ENCODE data around the gene KIR3DL3.
"Not testable (repeated sequence)": the region's sequence is repeated elsewhere in the genome, so short reads cannot be mapped to it uniquely, and the experiment has no call there.

Gene KIR3DL3

GRCh38 chr19:54724142-54724541 is at the start of gene KIR3DL3:
TSS of gene KIR3DL3 (plus strand) at chr19:54724442. CDS start at chr19:54724497, 55 bp downstream.
- no peak for DNase-seq

GRCh38 chr19:54676210-54676834 is 47.9 kb upstream of the KIR3DL3 start:
- DNase-seq, result peak; percentile 28

- no peak for DNase-seq
These were observed 47.0 kb upstream of the KIR3DL3 start for GRCh38 chr19:54677217-54677616.

- not testable (repeated sequence) for DNase-seq
These were observed 42.6 kb upstream of the KIR3DL3 start for GRCh38 chr19:54681596-54681995.

- DNase-seq, result no peak
These were observed 41.9 kb upstream of the KIR3DL3 start for GRCh38 chr19:54682306-54682856.

- no peak for DNase-seq
These were observed 39.7 kb upstream of the KIR3DL3 start for GRCh38 chr19:54684527-54684926.

GRCh38 chr19:54691582-54692297 is 32.5 kb upstream of the KIR3DL3 start:
- DNase-seq, result no peak

GRCh38 chr19:54692298-54692615 is 32.0 kb upstream of the KIR3DL3 start:
- no peak for DNase-seq

GRCh38 chr19:54694648-54695047 is 29.6 kb upstream of the KIR3DL3 start:
- DNase-seq, result no peak

- no peak for DNase-seq
These were observed 28.1 kb upstream of the KIR3DL3 start for GRCh38 chr19:54696117-54696548.

- no peak for DNase-seq
These were observed 27.5 kb upstream of the KIR3DL3 start for GRCh38 chr19:54696766-54697165.

- not testable (repeated sequence) for DNase-seq
These were observed 26.5 kb upstream of the KIR3DL3 start for GRCh38 chr19:54697716-54698115.

GRCh38 chr19:54704928-54705327 is 19.3 kb upstream of the KIR3DL3 start:
- DNase-seq, result no peak

- DNase-seq, result no peak
These were observed 16.3 kb upstream of the KIR3DL3 start for GRCh38 chr19:54707962-54708361.

GRCh38 chr19:54708781-54709180 is 15.5 kb upstream of the KIR3DL3 start:
- DNase-seq, result no peak

- DNase-seq, result no peak
These were observed 14.9 kb upstream of the KIR3DL3 start for GRCh38 chr19:54709212-54709948.

- DNase-seq, result not testable (repeated sequence)
These were observed 14.3 kb upstream of the KIR3DL3 start for GRCh38 chr19:54709956-54710355.

- DNase-seq, result no peak
These were observed 402 bp downstream of the KIR3DL3 start for GRCh38 chr19:54724644-54725043.

GRCh38 chr19:54725321-54725720 is 1.1 kb downstream of the KIR3DL3 start:
- DNase-seq, result no peak

GRCh38 chr19:54727562-54727961 is 3.3 kb downstream of the KIR3DL3 start:
- DNase-seq, result no peak

GRCh38 chr19:54728167-54728566 is 3.9 kb downstream of the KIR3DL3 start:
- no peak for DNase-seq

GRCh38 chr19:54729416-54730188 is 5.4 kb downstream of the KIR3DL3 start:
- no peak for DNase-seq

GRCh38 chr19:54731191-54731590 is 6.9 kb downstream of the KIR3DL3 start:
- DNase-seq, result no peak

Measured in NCI-H1694 (cell line).